ENCODE measurements around the gene MINPP1. TPM values are rescaled to one million over a fixed set of nuclear protein-coding genes. Genes with fewer than 3 reads are reported as not detected.
A peak's percentile ranks its signal among the peaks of the same experiment; 100 is the strongest.

The MINPP1 gene
- total RNA-seq, 5 donors from 2014 or later (not counting 1 experiment from before 2014, with no cell fraction given), result 2.9 to 9.6 (median 8.8) TPM

- no CpG with 5 or more reads among the region's 3 CpGs for WGBS (ENCODE audit: insufficient coverage)
- H3K9me3 ChIP-seq, result no peaks in the 10 kb centered on the region
- H3K4me3 ChIP-seq (ENCODE audit: control insufficient read depth in 1 of 2, extremely low read depth in 1 of 2, low read length in 1 of 2), result no peak overlapping the region
- no peaks in the 10 kb centered on the region for H3K27me3 ChIP-seq (replicated peaks in 1 of 2; ENCODE audit: control insufficient read depth in 2 of 2, extremely low read depth in 1 of 2, insufficient read depth in 2 of 2, low read length in 1 of 2)
- no peak for ATAC-seq (replicated peaks in 1 of 4)
- H3K4me1 ChIP-seq (ENCODE audit: control insufficient read depth in 1 of 2, extremely low read depth in 1 of 2, insufficient read depth in 2 of 2, low read length in 2 of 2), result peaks cover 6 to 12% of the 10 kb centered on the region in 2 experiments
- H3K36me3 ChIP-seq (ENCODE audit: control insufficient read depth in 2 of 2, extremely low read depth in 1 of 2, insufficient read depth in 1 of 2, low read length in 1 of 2), result peaks cover 0 to 23% of the 10 kb centered on the region in 2 donors
- H3K9me3 Mint-ChIP-seq, result no peaks in the 10 kb centered on the region
- ChIA-PET POLR2A (no interaction called here), CTCF (no interaction called here)
- H3K36me3 Mint-ChIP-seq, result peaks cover 40% of the 10 kb centered on the region
- H3K4me1 Mint-ChIP-seq, result peaks cover 32 to 34% (median 34%) of the 10 kb centered on the region in 3 donors
- no peak overlapping the region for H3K27ac ChIP-seq (ENCODE audit: low read length)
- no peak overlapping the region for H3K27ac Mint-ChIP-seq
- no peak overlapping the region for H3K4me3 Mint-ChIP-seq
- no peak for DNase-seq
- no peaks in the 10 kb centered on the region for H3K27me3 Mint-ChIP-seq
These were observed 5.3 kb downstream of the MINPP1 start for GRCh38 chr10:87510025-87510424.

GRCh38 chr10:87511526-87511925, 6.8 kb downstream of the MINPP1 start:
- Histone ChIP-seq H3K27me3 (replicated peaks in 1 of 2; ENCODE audit: control insufficient read depth in 2 of 2, extremely low read depth in 1 of 2, insufficient read depth in 2 of 2, low read length in 1 of 2) (no peaks in the 10 kb centered on the region), H3K27ac (ENCODE audit: low read length) (no peak overlapping the region), H3K4me3 (ENCODE audit: control insufficient read depth in 1 of 2, extremely low read depth in 1 of 2, low read length in 1 of 2) (no peak overlapping the region), H3K36me3 (ENCODE audit: control insufficient read depth in 2 of 2, extremely low read depth in 1 of 2, insufficient read depth in 1 of 2, low read length in 1 of 2) (peaks cover 6 to 23% of the 10 kb centered on the region in 2 donors), H3K4me1 (ENCODE audit: control insufficient read depth in 1 of 2, extremely low read depth in 1 of 2, insufficient read depth in 2 of 2, low read length in 2 of 2) (peaks cover 0 to 2% of the 10 kb centered on the region in 2 experiments), H3K9me3 (no peaks in the 10 kb centered on the region)
- Mint-ChIP-seq H3K36me3 (peaks cover 44% of the 10 kb centered on the region), H3K4me1 (peaks cover 21 to 24% (median 22%) of the 10 kb centered on the region in 3 donors), H3K4me3 (no peak overlapping the region), H3K27ac (no peak overlapping the region), H3K27me3 (no peaks in the 10 kb centered on the region), H3K9me3 (no peaks in the 10 kb centered on the region)
- no peak for DNase-seq
- no peak for ATAC-seq (replicated peaks in 1 of 4)
- POLR2A ChIA-PET, result no interaction called here
- WGBS (ENCODE audit: insufficient coverage), result no CpG with 5 or more reads among the region's 3 CpGs
- CTCF ChIA-PET, result interaction anchor here in 1 of 2 donors (0.6 kb wide), 1 partner anchor 1299 kb away, joined by 5 read pairs; no protein-coding TSS in a partner anchor

- Mint-ChIP-seq H3K4me1 (peaks cover 0 to 7% (median 0%) of the 10 kb centered on the region in 3 donors), H3K36me3 (peaks cover 50% of the 10 kb centered on the region), H3K9me3 (peaks cover 0 to 6% (median 5%) of the 10 kb centered on the region in 3 donors), H3K4me3 (no peak overlapping the region), H3K27ac (no peak overlapping the region), H3K27me3 (no peaks in the 10 kb centered on the region)
- no peaks in the 10 kb centered on the region for H3K27me3 ChIP-seq (replicated peaks in 1 of 2; ENCODE audit: control insufficient read depth in 2 of 2, extremely low read depth in 1 of 2, insufficient read depth in 2 of 2, low read length in 1 of 2)
- H3K4me1 ChIP-seq (ENCODE audit: control insufficient read depth in 1 of 2, extremely low read depth in 1 of 2, insufficient read depth in 2 of 2, low read length in 2 of 2), result no peaks in the 10 kb centered on the region
- ATAC-seq (replicated peaks in 1 of 4), result no peak
- no peak overlapping the region for H3K4me3 ChIP-seq (ENCODE audit: control insufficient read depth in 1 of 2, extremely low read depth in 1 of 2, low read length in 1 of 2)
- no peaks in the 10 kb centered on the region for H3K9me3 ChIP-seq
- CTCF ChIA-PET, result no interaction called here
- no peak overlapping the region for H3K27ac ChIP-seq (ENCODE audit: low read length)
- no CpG with 5 or more reads among the region's 3 CpGs for WGBS (ENCODE audit: insufficient coverage)
- POLR2A ChIA-PET, result no interaction called here
- peaks cover 6 to 35% of the 10 kb centered on the region in 2 donors for H3K36me3 ChIP-seq (ENCODE audit: control insufficient read depth in 2 of 2, extremely low read depth in 1 of 2, insufficient read depth in 1 of 2, low read length in 1 of 2)
- no peak for DNase-seq
These were observed 14.2 kb downstream of the MINPP1 start for GRCh38 chr10:87518937-87519336.

GRCh38 chr10:87519582-87519981, 14.9 kb downstream of the MINPP1 start:
- H3K9me3 ChIP-seq, result no peaks in the 10 kb centered on the region
- H3K27ac ChIP-seq (ENCODE audit: low read length), result no peak overlapping the region
- peaks cover 6 to 32% of the 10 kb centered on the region in 2 donors for H3K36me3 ChIP-seq (ENCODE audit: control insufficient read depth in 2 of 2, extremely low read depth in 1 of 2, insufficient read depth in 1 of 2, low read length in 1 of 2)
- Mint-ChIP-seq H3K27ac (no peak overlapping the region), H3K9me3 (peaks cover 0 to 6% (median 5%) of the 10 kb centered on the region in 3 donors), H3K4me3 (no peak overlapping the region), H3K36me3 (peaks cover 49% of the 10 kb centered on the region), H3K27me3 (no peaks in the 10 kb centered on the region), H3K4me1 (peaks cover 0 to 7% (median 0%) of the 10 kb centered on the region in 3 donors)
- CTCF ChIA-PET, result no interaction called here
- H3K4me3 ChIP-seq (ENCODE audit: control insufficient read depth in 1 of 2, extremely low read depth in 1 of 2, low read length in 1 of 2), result no peak overlapping the region
- no peak for ATAC-seq (replicated peaks in 1 of 4)
- H3K27me3 ChIP-seq (replicated peaks in 1 of 2; ENCODE audit: control insufficient read depth in 2 of 2, extremely low read depth in 1 of 2, insufficient read depth in 2 of 2, low read length in 1 of 2), result no peaks in the 10 kb centered on the region
- POLR2A ChIA-PET, result no interaction called here
- DNase-seq, result no peak
- WGBS (ENCODE audit: insufficient coverage), result no CpG with 5 or more reads among the region's 2 CpGs
- no peaks in the 10 kb centered on the region for H3K4me1 ChIP-seq (ENCODE audit: control insufficient read depth in 1 of 2, extremely low read depth in 1 of 2, insufficient read depth in 2 of 2, low read length in 2 of 2)

- H3K36me3 Mint-ChIP-seq, result peaks cover 62% of the 10 kb centered on the region
- ChIA-PET CTCF (no interaction called here), POLR2A (no interaction called here)
- ATAC-seq (replicated peaks in 1 of 4) (no peak), DNase-seq (no peak)
- WGBS (ENCODE audit: insufficient coverage), result no CpG with 5 or more reads among the region's 2 CpGs
- no peak overlapping the region for H3K4me3 ChIP-seq (ENCODE audit: control insufficient read depth in 1 of 2, extremely low read depth in 1 of 2, low read length in 1 of 2)
- no peaks in the 10 kb centered on the region for H3K9me3 ChIP-seq
- no peak overlapping the region for H3K4me3 Mint-ChIP-seq
- H3K9me3 Mint-ChIP-seq, result peaks cover 0 to 13% (median 0%) of the 10 kb centered on the region in 3 donors
- no peaks in the 10 kb centered on the region for H3K27me3 ChIP-seq (replicated peaks in 1 of 2; ENCODE audit: control insufficient read depth in 2 of 2, extremely low read depth in 1 of 2, insufficient read depth in 2 of 2, low read length in 1 of 2)
- no peaks in the 10 kb centered on the region for H3K27me3 Mint-ChIP-seq
- peaks cover 0 to 26% of the 10 kb centered on the region in 2 donors for H3K36me3 ChIP-seq (ENCODE audit: control insufficient read depth in 2 of 2, extremely low read depth in 1 of 2, insufficient read depth in 1 of 2, low read length in 1 of 2)
- H3K4me1 Mint-ChIP-seq, result peaks cover 11 to 14% (median 13%) of the 10 kb centered on the region in 3 donors
- H3K27ac Mint-ChIP-seq, result peak overlapping the region in 1 of 2 donors; percentile 18
- H3K27ac ChIP-seq (ENCODE audit: low read length), result no peak overlapping the region
- no peaks in the 10 kb centered on the region for H3K4me1 ChIP-seq (ENCODE audit: control insufficient read depth in 1 of 2, extremely low read depth in 1 of 2, insufficient read depth in 2 of 2, low read length in 2 of 2)
These were observed 19.0 kb downstream of the MINPP1 start for GRCh38 chr10:87523731-87524130.

- Mint-ChIP-seq H3K4me3 (no peak overlapping the region), H3K27ac (peak overlapping the region in 1 of 2 donors; percentile 18), H3K4me1 (peaks cover 11 to 17% (median 13%) of the 10 kb centered on the region in 3 donors), H3K27me3 (no peaks in the 10 kb centered on the region), H3K36me3 (peaks cover 65% of the 10 kb centered on the region), H3K9me3 (peaks cover 0 to 13% (median 0%) of the 10 kb centered on the region in 3 donors)
- Histone ChIP-seq H3K4me1 (ENCODE audit: control insufficient read depth in 1 of 2, extremely low read depth in 1 of 2, insufficient read depth in 2 of 2, low read length in 2 of 2) (no peaks in the 10 kb centered on the region), H3K9me3 (no peaks in the 10 kb centered on the region), H3K27me3 (replicated peaks in 1 of 2; ENCODE audit: control insufficient read depth in 2 of 2, extremely low read depth in 1 of 2, insufficient read depth in 2 of 2, low read length in 1 of 2) (no peaks in the 10 kb centered on the region), H3K36me3 (ENCODE audit: control insufficient read depth in 2 of 2, extremely low read depth in 1 of 2, insufficient read depth in 1 of 2, low read length in 1 of 2) (peaks cover 0 to 20% of the 10 kb centered on the region in 2 donors), H3K27ac (ENCODE audit: low read length) (no peak overlapping the region), H3K4me3 (ENCODE audit: control insufficient read depth in 1 of 2, extremely low read depth in 1 of 2, low read length in 1 of 2) (no peak overlapping the region)
- ChIA-PET POLR2A (no interaction called here), CTCF (no interaction called here)
- no peak for ATAC-seq (replicated peaks in 1 of 4)
- DNase-seq, result no peak
These were observed 19.6 kb downstream of the MINPP1 start for GRCh38 chr10:87524296-87524695.
